ENCODE data around the gene MGAT5B. TPM values are rescaled to one million over a fixed set of nuclear protein-coding genes. Genes with fewer than 3 reads are reported as not detected.

The MGAT5B gene, protein sequence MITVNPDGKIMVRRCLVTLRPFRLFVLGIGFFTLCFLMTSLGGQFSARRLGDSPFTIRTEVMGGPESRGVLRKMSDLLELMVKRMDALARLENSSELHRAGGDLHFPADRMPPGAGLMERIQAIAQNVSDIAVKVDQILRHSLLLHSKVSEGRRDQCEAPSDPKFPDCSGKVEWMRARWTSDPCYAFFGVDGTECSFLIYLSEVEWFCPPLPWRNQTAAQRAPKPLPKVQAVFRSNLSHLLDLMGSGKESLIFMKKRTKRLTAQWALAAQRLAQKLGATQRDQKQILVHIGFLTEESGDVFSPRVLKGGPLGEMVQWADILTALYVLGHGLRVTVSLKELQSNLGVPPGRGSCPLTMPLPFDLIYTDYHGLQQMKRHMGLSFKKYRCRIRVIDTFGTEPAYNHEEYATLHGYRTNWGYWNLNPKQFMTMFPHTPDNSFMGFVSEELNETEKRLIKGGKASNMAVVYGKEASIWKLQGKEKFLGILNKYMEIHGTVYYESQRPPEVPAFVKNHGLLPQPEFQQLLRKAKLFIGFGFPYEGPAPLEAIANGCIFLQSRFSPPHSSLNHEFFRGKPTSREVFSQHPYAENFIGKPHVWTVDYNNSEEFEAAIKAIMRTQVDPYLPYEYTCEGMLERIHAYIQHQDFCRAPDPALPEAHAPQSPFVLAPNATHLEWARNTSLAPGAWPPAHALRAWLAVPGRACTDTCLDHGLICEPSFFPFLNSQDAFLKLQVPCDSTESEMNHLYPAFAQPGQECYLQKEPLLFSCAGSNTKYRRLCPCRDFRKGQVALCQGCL
- total RNA-seq (2014; rRNA removed; shearing (Covaris generic)) (0.11 TPM in 1 of 2 replicates, not detected in the other), polyA plus RNA-seq (2016; fragmentation: Nextera tagmentation; extraction: Ambion mirVana) (0.16 TPM in 1 of 2 replicates, not detected in the other)

DNA sequence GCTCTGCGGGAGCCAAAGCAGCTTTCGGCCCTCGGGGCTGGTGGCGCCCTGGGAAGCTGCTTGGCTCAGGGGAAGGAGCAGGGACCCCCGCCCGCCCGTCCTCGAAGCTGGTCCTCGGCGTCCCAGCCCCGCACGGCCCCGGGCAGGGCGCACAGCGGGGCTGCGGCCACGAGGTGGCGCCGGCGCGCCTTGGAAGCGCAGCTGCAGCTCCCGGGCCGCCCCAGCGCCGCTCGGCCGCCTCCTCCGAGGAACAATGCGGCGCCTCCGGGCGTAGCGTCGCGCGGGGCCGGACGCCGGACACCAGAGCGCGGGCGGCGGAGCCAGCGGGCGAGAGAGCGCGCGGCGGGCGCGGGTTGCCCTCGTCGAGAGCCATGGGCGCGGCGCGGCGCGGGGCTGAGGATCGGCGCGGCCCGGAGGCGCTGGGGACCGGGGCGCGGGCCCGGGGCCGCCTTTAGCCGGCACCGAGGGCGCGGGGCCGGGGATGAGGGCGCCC, at the start of gene MGAT5B:
MGAT5B (plus strand) TSS at position 229 of the 493 bp plus-strand sequence. CDS start 626 bp downstream, outside the sequence.
- 1 to 2% methylated on average over 55 to 67 of the region's 76 CpGs for WGBS, 2 experiments (ENCODE audit: low coverage in 1 of 2, low lambda C conversion rate in 2 of 2, missing lambda C conversion rate in 2 of 2)
- Histone ChIP-seq H3K27me3 (replicated peaks; ENCODE audit: insufficient read depth) (peaks cover 24% of the 10 kb centered on the region; the same call in 1 of the 2 replicates), H3F3A (ENCODE audit: insufficient read depth) (peaks cover 6% of the 10 kb centered on the region), H3K9me2 (ENCODE audit: insufficient read depth) (no peaks in the 10 kb centered on the region), H3K36me3 (ENCODE audit: low read depth) (no peaks in the 10 kb centered on the region), H3K4me2 (ENCODE audit: unreplicated experiment) (peak within 1 kb of the TSS; percentile 37), H2AFZ (peak within 1 kb of the TSS; percentile 27), H3K4me3 (no peak within 1 kb of the TSS), H3K9ac (no peak within 1 kb of the TSS), H3K9me3 (ENCODE audit: low read depth) (no peaks in the 10 kb centered on the region), H3K4me1 (ENCODE audit: insufficient read depth) (peaks cover 25% of the 10 kb centered on the region), H4K20me1 (ENCODE audit: insufficient read depth) (no peaks in the 10 kb centered on the region), H3K27ac (no peak within 1 kb of the TSS), H3K79me2 (ENCODE audit: insufficient read depth) (no peaks in the 10 kb centered on the region)
- in situ Hi-C loops (cut with MboI) = loop anchor here (10.0 kb wide), 1 partner anchor 187 kb away; no protein-coding TSS in a partner anchor
- TF ChIP-seq EZH2 (IDR thresholded peaks at IDR 0.05; ENCODE audit: insufficient read depth, poor library complexity, severe bottlenecking) (no peak), EZH2phosphoT487 (IDR thresholded peaks at IDR 0.05; ENCODE audit: insufficient read depth, low read depth) (no peak)
- peak; percentile 91 for DNase-seq

DNA sequence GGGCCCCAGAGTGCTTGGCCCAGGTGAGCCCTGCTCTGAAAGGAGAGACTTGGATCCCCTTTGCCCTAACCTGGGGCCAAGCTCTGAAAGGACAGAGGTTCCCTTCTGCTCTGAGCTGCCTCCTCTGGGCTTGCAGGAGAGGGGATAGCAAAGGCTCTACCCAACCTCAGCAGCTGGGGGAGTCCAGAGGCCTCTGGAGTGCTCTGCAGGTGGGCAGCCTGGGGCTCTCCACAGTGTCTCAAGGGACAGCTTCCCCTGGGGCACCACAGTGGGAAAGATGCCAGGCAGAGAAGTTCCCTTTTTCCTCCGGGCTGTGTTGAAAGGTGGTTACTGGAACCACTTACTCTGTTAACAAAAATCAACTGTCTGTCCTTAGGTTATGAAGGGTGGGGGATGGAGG, 48.2 kb upstream of the MGAT5B start:
- H3K9me2 ChIP-seq (ENCODE audit: insufficient read depth) = no peaks in the 10 kb centered on the region
- H3K36me3 ChIP-seq (ENCODE audit: low read depth) = no peaks in the 10 kb centered on the region
- no peak overlapping the region for H3K27ac ChIP-seq
- no peak overlapping the region for H2AFZ ChIP-seq
- H3K4me2 ChIP-seq (ENCODE audit: unreplicated experiment) = no peak overlapping the region
- H3F3A ChIP-seq (ENCODE audit: insufficient read depth) = no peaks in the 10 kb centered on the region
- no peak overlapping the region for H3K4me3 ChIP-seq
- 47 to 67% methylated on average over 1 of the region's 1 CpG for WGBS, 2 experiments (ENCODE audit: low coverage in 1 of 2, low lambda C conversion rate in 2 of 2, missing lambda C conversion rate in 2 of 2)
- no peaks in the 10 kb centered on the region for H3K4me1 ChIP-seq (ENCODE audit: insufficient read depth)
- no peak for DNase-seq
- peaks cover 4% of the 10 kb centered on the region; the same call in 1 of the 2 replicates for H3K27me3 ChIP-seq (replicated peaks; ENCODE audit: insufficient read depth)
- in situ Hi-C loops (cut with MboI) = no loop called here
- TF ChIP-seq EZH2 (IDR thresholded peaks at IDR 0.05; ENCODE audit: insufficient read depth, poor library complexity, severe bottlenecking) (no peak), EZH2phosphoT487 (IDR thresholded peaks at IDR 0.05; ENCODE audit: insufficient read depth, low read depth) (no peak)
- no peaks in the 10 kb centered on the region for H3K9me3 ChIP-seq (ENCODE audit: low read depth)
- H3K79me2 ChIP-seq (ENCODE audit: insufficient read depth) = no peaks in the 10 kb centered on the region
- H4K20me1 ChIP-seq (ENCODE audit: insufficient read depth) = no peaks in the 10 kb centered on the region
- H3K9ac ChIP-seq = no peak overlapping the region

DNA sequence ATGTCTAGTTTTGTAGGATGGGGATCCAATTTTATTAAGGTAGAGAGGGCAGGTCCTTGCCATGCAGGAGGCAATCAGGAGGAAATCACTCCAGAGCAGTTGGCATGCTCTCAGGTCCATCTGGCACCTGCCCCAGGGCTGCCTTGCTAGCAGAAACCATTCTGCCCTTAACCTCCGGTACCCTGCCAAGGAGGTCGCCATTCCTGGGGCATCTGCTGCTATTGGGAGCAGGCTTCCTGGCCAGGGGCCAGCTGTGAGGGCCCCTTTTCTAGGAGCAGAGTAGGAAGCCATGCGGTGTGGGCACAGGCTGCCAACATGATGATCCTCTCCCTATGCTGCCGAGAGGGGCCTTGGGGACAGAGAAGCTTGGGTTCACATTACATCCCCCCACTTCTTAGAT, 47.6 kb upstream of the MGAT5B start:
- Histone ChIP-seq H3K4me3 (no peak overlapping the region), H3K9ac (no peak overlapping the region), H3K27ac (no peak overlapping the region), H3K79me2 (ENCODE audit: insufficient read depth) (no peaks in the 10 kb centered on the region), H3F3A (ENCODE audit: insufficient read depth) (no peaks in the 10 kb centered on the region), H3K4me2 (ENCODE audit: unreplicated experiment) (no peak overlapping the region), H3K36me3 (ENCODE audit: low read depth) (no peaks in the 10 kb centered on the region), H3K27me3 (replicated peaks; ENCODE audit: insufficient read depth) (peaks cover 4% of the 10 kb centered on the region; the same call in 1 of the 2 replicates), H4K20me1 (ENCODE audit: insufficient read depth) (no peaks in the 10 kb centered on the region), H2AFZ (no peak overlapping the region), H3K4me1 (ENCODE audit: insufficient read depth) (no peaks in the 10 kb centered on the region), H3K9me2 (ENCODE audit: insufficient read depth) (no peaks in the 10 kb centered on the region), H3K9me3 (ENCODE audit: low read depth) (no peaks in the 10 kb centered on the region)
- no peak for TF ChIP-seq EZH2phosphoT487 (IDR thresholded peaks at IDR 0.05; ENCODE audit: insufficient read depth, low read depth)
- TF ChIP-seq EZH2 (IDR thresholded peaks at IDR 0.05; ENCODE audit: insufficient read depth, poor library complexity, severe bottlenecking) = no peak
- DNase-seq = no peak
- in situ Hi-C loops (cut with MboI) = no loop called here
- 25 to 28% methylated on average over 4 of the region's 4 CpGs for WGBS, 2 experiments (ENCODE audit: low coverage in 1 of 2, low lambda C conversion rate in 2 of 2, missing lambda C conversion rate in 2 of 2)

DNA sequence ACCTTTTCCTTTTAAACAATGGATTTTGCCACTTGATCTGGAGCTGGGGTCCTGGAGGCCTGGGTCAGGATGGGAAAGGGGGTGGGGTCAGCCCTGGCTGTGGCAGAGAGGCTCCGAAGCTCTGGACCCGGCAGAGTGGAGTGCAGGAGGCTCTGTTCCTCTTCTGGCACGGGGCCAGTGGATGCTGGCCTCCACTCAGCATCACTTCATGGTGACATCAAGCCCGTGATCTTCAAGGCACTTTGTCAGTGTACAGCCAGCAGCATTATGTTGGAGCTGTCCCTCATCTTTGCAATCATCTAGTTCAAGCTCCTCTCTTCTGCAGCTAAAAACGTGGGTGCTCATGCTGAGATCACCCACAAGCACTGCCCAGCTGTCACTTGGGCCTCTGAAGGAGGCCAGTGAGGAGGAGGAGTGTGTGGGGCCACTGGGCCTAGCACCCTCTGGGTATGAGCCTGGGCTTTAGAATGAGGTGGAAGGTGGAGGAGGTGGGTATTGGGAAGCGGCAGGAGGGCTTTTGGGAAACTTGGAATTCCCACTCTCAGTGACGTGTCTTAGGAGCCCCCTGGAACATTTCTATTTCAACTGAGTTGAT, 45.9 kb upstream of the MGAT5B start:
- 35 to 42% methylated on average over 7 of the region's 7 CpGs for WGBS, 2 experiments (ENCODE audit: low coverage in 1 of 2, low lambda C conversion rate in 2 of 2, missing lambda C conversion rate in 2 of 2)
- Histone ChIP-seq H3K36me3 (ENCODE audit: low read depth) (no peaks in the 10 kb centered on the region), H3K4me2 (ENCODE audit: unreplicated experiment) (no peak overlapping the region), H3K27ac (no peak overlapping the region), H3K9me2 (ENCODE audit: insufficient read depth) (no peaks in the 10 kb centered on the region), H3K4me1 (ENCODE audit: insufficient read depth) (no peaks in the 10 kb centered on the region), H2AFZ (no peak overlapping the region), H4K20me1 (ENCODE audit: insufficient read depth) (no peaks in the 10 kb centered on the region), H3K27me3 (replicated peaks; ENCODE audit: insufficient read depth) (peaks cover 4% of the 10 kb centered on the region; the same call in 1 of the 2 replicates), H3F3A (ENCODE audit: insufficient read depth) (no peaks in the 10 kb centered on the region), H3K79me2 (ENCODE audit: insufficient read depth) (no peaks in the 10 kb centered on the region), H3K9ac (no peak overlapping the region), H3K9me3 (ENCODE audit: low read depth) (no peaks in the 10 kb centered on the region), H3K4me3 (no peak overlapping the region)
- in situ Hi-C loops (cut with MboI) = no loop called here
- DNase-seq = no peak
- TF ChIP-seq EZH2phosphoT487 (IDR thresholded peaks at IDR 0.05; ENCODE audit: insufficient read depth, low read depth) (no peak), EZH2 (IDR thresholded peaks at IDR 0.05; ENCODE audit: insufficient read depth, poor library complexity, severe bottlenecking) (no peak)
